SH-SY5Y (cell line): ENCODE data around the gene SLC25A1.

ENCODE experiments used
- GATA2 ChIP-seq: IDR thresholded peaks from 2 replicates; pipeline ENCODE4 v1.6.1; 2011; ENCODE audit warnings: mild to moderate bottlenecking, low read depth, low read length
- GATA3 ChIP-seq: IDR thresholded peaks from 2 replicates; pipeline ENCODE4 v1.6.1; 2011; ENCODE audit warnings: low read depth, mild to moderate bottlenecking, low read length, moderate library complexity

- TF ChIP-seq GATA2 (no peak), GATA3 (no peak)
These were observed 8.6 kb downstream of the SLC25A1 start for GRCh38 chr22:19169947-19170318.
